Activated CD8-positive, alpha-beta memory T cell treated with anti-CD3 and anti-CD28 coated beads for 4 hours (primary cell): ENCODE data around the gene IL1F10.

Source experiments
- DNase-seq, 2 donors: peaks; one replicate each; pipeline ENCODE4 v3.0.0-alpha.2; 2020; ENCODE audit warnings: low read depth in 2 of 2

Gene IL1F10

GRCh38 chr2:113067681-113068080, at the start of gene IL1F10:
Gene IL1F10 (plus strand): TSS chr2:113067970. CDS start chr2:113072739, 4,769 bp downstream.
- no peak for DNase-seq

GRCh38 chr2:113018509-113018908, 49.3 kb upstream of the IL1F10 start:
- no peak for DNase-seq

- no peak for DNase-seq
Observed at GRCh38 chr2:113021312-113021711, 46.5 kb upstream of the IL1F10 start.

- no peak for DNase-seq
Observed at GRCh38 chr2:113024764-113025163, 43.0 kb upstream of the IL1F10 start.

GRCh38 chr2:113025737-113026136, 42.0 kb upstream of the IL1F10 start:
- no peak for DNase-seq

GRCh38 chr2:113027691-113028090, 40.1 kb upstream of the IL1F10 start:
- no peak for DNase-seq

GRCh38 chr2:113028112-113028511, 39.7 kb upstream of the IL1F10 start:
- no peak for DNase-seq

- no peak for DNase-seq
Observed at GRCh38 chr2:113032737-113033136, 35.0 kb upstream of the IL1F10 start.

- no peak for DNase-seq
Observed at GRCh38 chr2:113034016-113034415, 33.8 kb upstream of the IL1F10 start.

GRCh38 chr2:113036763-113037162, 31.0 kb upstream of the IL1F10 start:
- no peak for DNase-seq

- DNase-seq: no peak
Observed at GRCh38 chr2:113038291-113038690, 29.5 kb upstream of the IL1F10 start.

- no peak for DNase-seq
Observed at GRCh38 chr2:113039158-113039557, 28.6 kb upstream of the IL1F10 start.

- no peak for DNase-seq
Observed at GRCh38 chr2:113039719-113040118, 28.1 kb upstream of the IL1F10 start.

GRCh38 chr2:113041871-113042270, 25.9 kb upstream of the IL1F10 start:
- DNase-seq: no peak

- DNase-seq: no peak
Observed at GRCh38 chr2:113046465-113046864, 21.3 kb upstream of the IL1F10 start.

- no peak for DNase-seq
Observed at GRCh38 chr2:113050921-113051895, 16.6 kb upstream of the IL1F10 start.

GRCh38 chr2:113052396-113052917, 15.3 kb upstream of the IL1F10 start, which contains the start of gene IL36B:
Gene IL36B (minus strand): TSS chr2:113052867.
- DNase-seq: no peak

- no peak for DNase-seq
Observed at GRCh38 chr2:113053666-113054065, 14.1 kb upstream of the IL1F10 start.

GRCh38 chr2:113054066-113054465, 13.7 kb upstream of the IL1F10 start:
- no peak for DNase-seq

GRCh38 chr2:113056521-113056920, 11.2 kb upstream of the IL1F10 start:
- no peak for DNase-seq

- DNase-seq: no peak
Observed at GRCh38 chr2:113057117-113057516, 10.7 kb upstream of the IL1F10 start.

GRCh38 chr2:113058411-113058994, 9.3 kb upstream of the IL1F10 start:
- no peak for DNase-seq
